Bronchial epithelial cell (primary cell): ENCODE data around the gene TP53I13. TPM values are rescaled to one million over a fixed set of nuclear protein-coding genes. Genes with fewer than 3 reads are reported as not detected.

Experiments
- DNase-seq: peaks from one replicate; pipeline ENCODE4 v3.0.0-alpha.2; 2010; ENCODE audit warnings: low read depth
- FAIRE-seq: peaks from 2 replicates; lab custom pipeline; 2011; peaks lifted over from hg19 to GRCh38; lab: Jason Lieb, UNC
- H3K27me3 ChIP-seq: 2 replicates; pipeline ENCODE4 v1.5.1; 2011; ENCODE audit warnings: low read length; ENCODE audit not compliant: control insufficient read depth, insufficient read depth
- H3K36me3 ChIP-seq: 2 replicates; pipeline ENCODE4 v1.5.1; 2011; ENCODE audit warnings: low read length; ENCODE audit not compliant: control insufficient read depth, insufficient read depth
- H3K4me3 ChIP-seq: 2 replicates; pipeline ENCODE4 v1.5.1; 2011; ENCODE audit warnings: mild to moderate bottlenecking, low read depth, low read length, control low read depth
- CTCF ChIP-seq: IDR thresholded peaks from 2 replicates; pipeline ENCODE4 v1.5.1; 2011; ENCODE audit warnings: mild to moderate bottlenecking, moderate library complexity, low read length, control low read depth, inconsistent platforms; ENCODE audit not compliant: insufficient read depth, severe bottlenecking
- total RNA-seq: library from RNA; depleted of rRNA; stranded (reverse); fragments of >200 nt; gene quantifications from 2 replicates; pipeline ENCODE4 v1.2.1, GENCODE V29; 2014

Gene TP53I13
- total RNA-seq, 1 donor from 2014 or later: 25.3 TPM

- DNase-seq: peak; percentile 59
- no peaks in the 10 kb centered on the region for H3K27me3 ChIP-seq
- TF ChIP-seq CTCF: no peak
- H3K36me3 ChIP-seq: no peaks in the 10 kb centered on the region
- no peak for FAIRE-seq
- peak within 1 kb of the TSS; percentile 76 for H3K4me3 ChIP-seq
Observed at GRCh38 chr17:29589524-29590410, 21.3 kb downstream of the TP53I13 start, which contains the start of gene GIT1. Gene GIT1, minus strand, starts transcription at chr17:29589648. Its CDS starts 270 bp downstream, at chr17:29589378.

GRCh38 chr17:29590411-29591145, 22.1 kb downstream of the TP53I13 start:
- no peak for TF ChIP-seq CTCF
- DNase-seq (peak; percentile 59), FAIRE-seq (no peak)
- H3K36me3 ChIP-seq: no peaks in the 10 kb centered on the region
- no peaks in the 10 kb centered on the region for H3K27me3 ChIP-seq
- peak overlapping the region; percentile 42 for H3K4me3 ChIP-seq

GRCh38 chr17:29591146-29591736, 22.7 kb downstream of the TP53I13 start:
- DNase-seq: peak; percentile 48

GRCh38 chr17:29591737-29592608, 23.5 kb downstream of the TP53I13 start:
- DNase-seq (peak; percentile 44), FAIRE-seq (no peak)
- peak; percentile 90 for TF ChIP-seq CTCF
- Histone ChIP-seq H3K36me3 (no peaks in the 10 kb centered on the region), H3K4me3 (no peak overlapping the region), H3K27me3 (no peaks in the 10 kb centered on the region)

More at GRCh38 chr17:29591146-29591736, 22.7 kb downstream of the TP53I13 start:
- FAIRE-seq: no peak
- Histone ChIP-seq H3K4me3 (no peak overlapping the region), H3K36me3 (no peaks in the 10 kb centered on the region), H3K27me3 (no peaks in the 10 kb centered on the region)
- TF ChIP-seq CTCF: no peak
